ENCODE measurements around the gene LETMD1.

Gene LETMD1

DNA sequence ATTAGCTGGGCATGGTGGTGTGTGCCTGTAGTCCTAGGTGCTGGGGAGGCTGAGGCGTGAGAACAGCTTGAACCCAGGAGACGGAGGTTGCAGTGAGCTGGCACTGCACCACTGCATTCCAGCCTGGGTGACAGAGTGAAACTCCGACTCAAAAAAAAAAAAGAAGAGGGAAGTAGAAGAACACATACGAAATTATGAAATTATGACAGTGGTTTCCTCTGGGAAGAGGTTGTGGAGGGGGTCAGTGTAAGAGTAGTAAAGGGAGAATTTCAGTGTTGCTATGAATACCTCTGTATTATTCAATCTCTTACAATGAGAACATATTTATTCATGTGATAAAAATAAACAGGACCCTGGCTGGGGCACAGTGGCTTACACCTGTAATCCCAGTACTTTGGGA, 60.0 kb downstream of the LETMD1 start:
- DNase-seq (ENCODE audit: insufficient read length, low spot score): no peak
- FAIRE-seq: no peak
- TF ChIP-seq, protein P1, sequence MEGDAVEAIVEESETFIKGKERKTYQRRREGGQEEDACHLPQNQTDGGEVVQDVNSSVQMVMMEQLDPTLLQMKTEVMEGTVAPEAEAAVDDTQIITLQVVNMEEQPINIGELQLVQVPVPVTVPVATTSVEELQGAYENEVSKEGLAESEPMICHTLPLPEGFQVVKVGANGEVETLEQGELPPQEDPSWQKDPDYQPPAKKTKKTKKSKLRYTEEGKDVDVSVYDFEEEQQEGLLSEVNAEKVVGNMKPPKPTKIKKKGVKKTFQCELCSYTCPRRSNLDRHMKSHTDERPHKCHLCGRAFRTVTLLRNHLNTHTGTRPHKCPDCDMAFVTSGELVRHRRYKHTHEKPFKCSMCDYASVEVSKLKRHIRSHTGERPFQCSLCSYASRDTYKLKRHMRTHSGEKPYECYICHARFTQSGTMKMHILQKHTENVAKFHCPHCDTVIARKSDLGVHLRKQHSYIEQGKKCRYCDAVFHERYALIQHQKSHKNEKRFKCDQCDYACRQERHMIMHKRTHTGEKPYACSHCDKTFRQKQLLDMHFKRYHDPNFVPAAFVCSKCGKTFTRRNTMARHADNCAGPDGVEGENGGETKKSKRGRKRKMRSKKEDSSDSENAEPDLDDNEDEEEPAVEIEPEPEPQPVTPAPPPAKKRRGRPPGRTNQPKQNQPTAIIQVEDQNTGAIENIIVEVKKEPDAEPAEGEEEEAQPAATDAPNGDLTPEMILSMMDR (IDR thresholded peaks at IDR 0.05; ENCODE audit: insufficient read depth, missing control alignments): no peak

Data from D721Med (cell line).